ENCODE measurements around the gene DAPK1.

DAPK1 gene

GRCh38 chr9:87517732-87518131 lies 20.1 kb downstream of the DAPK1 start:
- no peak for DNase-seq (ENCODE audit: low spot score)

GRCh38 chr9:87518702-87519335 lies 21.2 kb downstream of the DAPK1 start:
- no peak for DNase-seq (ENCODE audit: low spot score)

- DNase-seq (ENCODE audit: low spot score) = no peak
Measured at GRCh38 chr9:87519461-87519860, 21.8 kb downstream of the DAPK1 start.

GRCh38 chr9:87520172-87520683 lies 22.6 kb downstream of the DAPK1 start:
- DNase-seq (ENCODE audit: low spot score) = no peak

DNA sequence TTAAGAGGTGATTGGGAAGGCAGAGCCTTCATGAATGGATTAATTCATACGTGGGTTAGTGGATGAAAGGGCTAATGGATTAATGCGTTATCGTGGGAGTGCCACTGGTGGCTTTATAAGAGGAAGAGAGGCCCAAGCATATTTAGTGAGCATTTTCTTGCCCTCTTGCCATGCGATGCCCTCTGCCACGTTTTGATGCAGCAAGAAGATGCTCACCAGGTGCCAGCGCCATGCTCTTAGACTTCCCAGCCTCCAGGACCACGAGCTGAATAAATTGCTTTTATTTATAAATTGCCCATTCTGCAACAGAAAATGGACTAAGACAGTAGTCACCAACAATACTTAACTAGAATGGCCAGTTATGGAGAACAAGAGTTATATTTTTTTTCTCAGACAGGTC lies 24.2 kb downstream of the DAPK1 start:
- DNase-seq (ENCODE audit: low spot score) = no peak

DNA sequence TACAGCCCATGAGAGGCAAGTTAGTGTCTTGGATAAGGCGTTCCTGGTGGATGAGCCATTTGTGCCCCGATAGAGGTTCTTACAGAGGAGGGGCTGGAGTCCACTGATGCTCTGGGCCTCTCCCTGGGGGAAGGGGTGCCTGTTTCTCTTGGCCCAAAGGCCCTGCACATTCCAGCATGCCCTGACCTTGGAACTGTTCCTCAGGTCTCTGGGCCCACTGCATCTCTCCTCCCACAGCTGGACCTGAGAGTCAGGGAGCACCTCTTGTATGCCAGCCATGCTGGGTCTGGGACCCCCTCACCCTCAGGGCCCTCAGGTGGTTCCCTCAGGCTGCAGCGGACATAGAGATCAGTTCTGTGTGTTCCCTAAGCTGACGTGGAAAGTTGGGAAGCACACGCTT lies 26.4 kb downstream of the DAPK1 start:
- no peak for DNase-seq (ENCODE audit: low spot score)

- no peak for DNase-seq (ENCODE audit: low spot score)
Measured at GRCh38 chr9:87525546-87526303, 28.1 kb downstream of the DAPK1 start.

DNA sequence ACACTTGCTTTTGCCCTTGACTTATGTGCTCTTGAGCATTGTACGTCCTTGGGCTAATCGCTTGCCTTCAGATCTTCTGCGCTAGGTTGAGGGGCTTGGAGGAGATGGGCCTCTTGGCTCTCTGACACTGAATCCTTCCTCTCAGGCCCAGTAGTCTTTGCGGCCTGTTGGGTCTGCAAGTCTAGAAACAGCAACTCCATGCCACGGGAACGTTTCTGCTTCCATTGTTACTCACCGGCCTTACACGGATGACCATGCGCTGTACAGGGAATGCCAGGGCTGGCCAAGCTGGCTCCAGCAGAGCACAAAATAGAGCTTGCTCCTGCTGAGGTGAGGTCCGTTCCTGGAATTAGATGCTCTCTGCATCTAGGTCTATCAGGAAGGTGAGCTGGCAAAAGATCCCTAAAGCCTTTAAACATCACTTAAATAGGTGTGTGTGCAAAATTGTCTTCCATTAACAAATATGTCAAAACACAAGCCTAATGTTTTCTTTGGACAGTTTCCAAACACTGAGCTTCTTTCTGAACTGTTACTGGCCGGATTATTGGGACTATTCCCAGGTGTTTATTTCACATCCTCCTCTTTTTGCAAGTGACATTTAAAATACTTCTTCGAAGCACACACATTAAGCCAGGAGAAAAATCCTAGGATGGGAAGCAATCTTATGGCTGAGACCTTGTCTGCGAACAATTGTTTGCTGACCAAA lies 29.7 kb downstream of the DAPK1 start:
- no peak for DNase-seq (ENCODE audit: low spot score)

- DNase-seq (ENCODE audit: low spot score) = no peak
Measured at GRCh38 chr9:87528969-87529368, 31.3 kb downstream of the DAPK1 start.

GRCh38 chr9:87529671-87530070 lies 32.0 kb downstream of the DAPK1 start:
- DNase-seq (ENCODE audit: low spot score) = no peak

DNA sequence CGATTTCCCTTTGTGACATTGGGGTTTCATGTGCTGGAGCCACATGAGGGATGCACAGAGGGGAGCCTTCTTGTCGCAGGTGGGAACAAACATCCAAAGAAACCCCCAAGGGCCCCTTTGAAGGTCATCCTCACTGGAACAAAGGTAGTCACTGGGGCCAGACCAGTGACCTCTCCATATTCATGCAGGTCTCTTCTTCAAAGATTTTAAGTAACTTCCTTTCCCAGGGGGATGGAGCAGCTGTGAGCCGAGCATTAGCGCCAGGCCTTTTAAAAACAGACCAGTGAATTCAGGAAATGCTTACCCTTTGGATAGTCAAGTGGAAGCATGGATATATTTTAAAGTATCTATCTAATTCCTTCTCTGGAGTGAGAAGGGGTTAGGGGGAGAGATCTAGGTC lies 33.0 kb downstream of the DAPK1 start:
- no peak for DNase-seq (ENCODE audit: low spot score)

DNA sequence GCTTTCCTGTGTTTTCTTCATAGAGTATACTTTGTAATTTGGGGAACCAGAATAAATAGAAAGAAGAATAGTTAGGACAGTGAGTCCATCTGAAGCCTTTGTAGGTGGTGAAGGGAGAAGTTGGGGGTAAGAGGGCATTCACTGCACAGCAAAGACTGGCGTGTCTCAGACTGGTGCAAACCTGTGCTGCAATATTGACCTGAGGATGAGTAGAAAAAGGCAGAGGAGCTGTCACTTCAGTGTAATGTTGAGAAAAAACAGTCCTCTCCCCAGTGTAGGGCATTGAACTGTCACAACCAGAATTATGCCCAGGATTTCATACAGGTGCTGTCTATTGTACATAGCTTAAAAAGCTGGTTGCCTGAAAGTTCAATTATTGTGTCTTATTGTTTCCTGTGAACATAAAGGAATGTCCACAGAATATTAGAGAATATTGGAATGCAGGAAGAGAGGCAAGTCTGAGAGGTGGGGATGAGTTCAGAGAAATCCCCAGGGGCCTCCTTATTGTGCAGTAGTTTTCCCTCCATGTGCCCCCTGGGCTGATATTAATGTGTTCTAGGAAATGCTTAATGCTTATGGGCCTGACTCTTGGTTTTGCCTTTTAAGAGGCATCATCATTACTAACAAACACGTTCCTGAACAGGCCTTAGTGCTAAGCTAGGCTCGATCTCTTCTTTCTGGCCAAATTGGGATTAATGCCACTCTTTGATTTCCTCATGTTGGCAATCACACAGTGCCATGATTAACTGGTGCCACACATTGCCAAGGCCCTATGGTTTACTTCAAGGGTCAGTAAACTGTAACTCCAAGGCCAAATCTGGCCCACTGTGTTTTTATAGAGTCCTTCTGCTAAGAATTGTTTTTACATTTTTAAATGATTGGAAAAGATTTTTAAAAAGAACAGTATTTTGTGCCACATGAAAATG lies 34.0 kb downstream of the DAPK1 start:
- no peak for DNase-seq (ENCODE audit: low spot score)

- DNase-seq (ENCODE audit: low spot score) = no peak
Measured at GRCh38 chr9:87533271-87533670, 35.6 kb downstream of the DAPK1 start.

DNA sequence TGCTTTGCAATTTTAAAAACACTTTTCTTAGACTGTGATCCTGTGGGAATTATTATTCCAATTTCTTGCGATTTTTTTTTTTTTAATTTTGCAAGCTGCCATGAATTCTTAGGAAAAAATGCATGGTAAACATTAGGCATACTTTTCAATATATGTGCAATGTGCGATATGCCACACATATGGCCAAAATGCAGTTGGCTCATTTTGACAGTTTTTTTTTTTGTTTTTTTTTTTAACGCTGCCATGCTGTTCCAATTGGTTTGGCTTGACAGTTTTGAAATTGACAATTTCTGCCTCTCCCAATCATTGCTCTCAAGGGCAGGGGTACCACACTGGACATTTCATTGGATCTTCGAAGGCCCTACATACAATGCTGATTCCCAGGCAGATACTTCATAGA lies 36.4 kb downstream of the DAPK1 start:
- DNase-seq (ENCODE audit: low spot score) = no peak

- no peak for DNase-seq (ENCODE audit: low spot score)
Measured at GRCh38 chr9:87534957-87535356, 37.3 kb downstream of the DAPK1 start.

DNA sequence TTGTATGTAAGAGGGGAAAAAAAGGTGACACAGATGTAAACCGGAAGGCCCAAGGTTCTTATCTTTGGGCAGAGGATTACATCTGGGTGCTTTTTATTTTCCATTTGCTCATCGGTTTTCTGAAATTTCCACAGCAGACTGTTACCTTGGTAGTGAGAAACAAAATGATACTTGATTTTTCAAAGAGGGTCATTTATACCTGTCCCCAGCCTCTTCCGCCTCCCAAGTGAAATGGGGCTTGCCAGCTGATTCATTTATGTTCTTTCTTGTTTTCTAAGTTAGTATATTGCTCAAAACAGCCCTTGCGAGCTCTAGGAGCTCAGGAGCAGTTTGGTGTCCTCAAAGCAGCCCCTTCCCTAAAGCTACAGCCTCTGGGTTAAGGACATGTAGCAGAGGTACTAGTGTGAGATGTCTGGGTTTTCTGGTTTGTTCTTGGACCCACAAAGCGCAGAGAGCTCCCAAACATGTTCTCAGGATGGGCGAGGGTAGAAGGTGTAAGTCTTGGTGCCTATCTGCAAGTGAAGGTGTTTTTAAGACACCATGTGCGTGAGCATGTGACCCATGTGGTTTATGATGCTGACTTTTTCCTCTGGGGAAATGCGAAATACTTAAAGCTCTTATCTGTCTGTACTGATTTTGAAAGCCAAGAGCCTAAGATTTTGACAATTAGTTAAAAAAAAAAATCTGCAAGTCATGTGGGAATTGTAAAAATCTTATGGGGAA lies 38.3 kb downstream of the DAPK1 start:
- DNase-seq (ENCODE audit: low spot score) = no peak

DNA sequence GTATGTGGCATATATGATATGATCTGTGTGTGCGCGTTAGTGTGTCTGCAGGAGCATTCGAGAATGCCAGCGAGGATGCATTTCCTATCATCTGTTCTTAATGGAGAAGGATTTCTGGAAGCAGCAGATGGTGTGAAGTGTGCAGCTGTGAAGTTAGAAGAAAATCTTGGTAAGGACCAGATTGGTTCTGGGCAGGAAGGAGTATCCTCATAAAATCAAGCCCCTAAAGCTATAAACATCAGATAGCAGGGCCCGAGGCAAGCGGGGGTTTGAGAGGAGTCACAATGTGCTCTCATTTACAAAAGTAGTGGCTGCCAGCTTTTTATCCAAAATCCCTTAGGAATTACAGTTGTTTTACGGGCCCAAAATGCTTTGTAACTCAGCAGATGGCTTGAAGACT lies 40.0 kb downstream of the DAPK1 start:
- no peak for DNase-seq (ENCODE audit: low spot score)

DNA sequence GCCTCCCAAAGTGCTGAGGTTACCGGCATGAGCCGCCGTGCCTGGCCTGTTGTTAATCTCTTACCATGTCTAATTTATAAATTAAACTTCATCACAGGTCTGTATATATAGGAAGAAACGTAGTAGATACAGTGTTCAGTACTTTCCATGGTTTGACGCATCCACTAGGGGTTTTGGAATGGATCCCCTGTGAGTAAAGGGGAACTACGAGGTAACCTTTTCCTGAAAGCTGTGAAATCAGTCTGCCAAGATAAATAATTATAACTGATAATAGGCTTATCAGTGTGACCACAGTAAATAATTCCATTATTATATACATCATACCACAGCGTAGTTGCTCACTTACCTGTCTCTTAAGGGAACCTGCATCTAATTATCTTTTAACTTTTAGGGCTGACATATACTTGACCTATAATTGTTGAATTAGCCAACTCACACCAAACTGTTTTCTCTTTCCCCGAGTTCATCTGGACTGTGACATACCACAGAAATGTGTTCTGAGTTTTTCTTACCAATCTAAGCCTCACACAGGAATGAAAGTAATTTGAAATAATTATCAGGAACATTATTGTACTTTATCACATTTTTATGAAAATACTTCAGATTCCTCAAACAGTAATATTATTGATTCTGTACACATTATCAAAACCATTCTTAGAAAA lies 42.9 kb downstream of the DAPK1 start:
- DNase-seq (ENCODE audit: low spot score) = no peak

- no peak for DNase-seq (ENCODE audit: low spot score)
Measured at GRCh38 chr9:87541663-87542062, 44.0 kb downstream of the DAPK1 start.

DNA sequence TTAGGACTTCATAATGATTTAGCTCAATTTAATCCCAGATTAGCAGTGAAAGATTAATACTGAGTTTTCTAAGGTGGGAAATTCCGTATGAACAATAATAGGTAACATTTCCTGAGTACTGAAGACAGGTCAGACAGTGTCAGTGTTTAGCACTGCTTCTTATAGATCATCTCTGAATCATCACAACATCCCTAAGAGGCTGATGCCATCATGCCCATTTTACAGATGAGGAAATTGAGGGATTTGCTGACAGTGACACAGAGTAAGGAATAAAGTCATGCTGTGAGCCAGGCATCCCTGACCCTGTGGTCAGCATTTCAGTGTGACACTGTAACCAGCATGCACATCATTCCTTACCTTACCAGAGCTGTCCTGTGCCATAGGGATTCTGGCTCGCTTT lies 44.5 kb downstream of the DAPK1 start:
- DNase-seq (ENCODE audit: low spot score) = no peak

DNA sequence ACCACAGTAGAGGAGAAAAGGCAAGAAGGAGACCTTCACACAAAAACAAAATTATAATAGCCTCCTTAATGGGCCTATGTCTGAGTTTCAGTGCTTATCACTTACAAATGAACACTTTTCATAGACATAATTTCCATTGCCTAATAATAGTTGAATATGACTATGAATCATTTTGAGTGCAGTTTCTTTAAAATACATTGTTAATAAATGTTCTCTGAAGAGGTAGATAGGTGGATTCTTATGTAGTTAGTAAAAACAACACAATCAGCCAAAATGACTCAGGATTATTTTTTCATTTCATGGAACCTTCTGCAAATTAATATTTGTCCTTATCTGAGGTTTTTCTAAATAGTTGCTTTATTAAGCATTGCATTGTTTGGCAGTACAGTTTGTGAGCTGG lies 45.6 kb downstream of the DAPK1 start:
- DNase-seq (ENCODE audit: low spot score) = no peak
